Lower leg skin (tissue), 4 donors: Measurements from ENCODE around the gene ITGB8. TPM values are rescaled to one million over a fixed set of nuclear protein-coding genes. Genes with fewer than 3 reads are reported as not detected.

Source experiments
- DNase-seq, 2 donors: peaks; one replicate each; pipeline ENCODE4 v3.0.0-alpha.2; 2019; ENCODE audit warnings: low spot score in 2 of 2
- H3K4me3 ChIP-seq: fragments of 200-600 bp; sonication (generic); 2 replicates; pipeline ENCODE4 v1.5.1; 2017; ENCODE audit warnings: mild to moderate bottlenecking, low read depth; ENCODE audit not compliant: poor library complexity, severe bottlenecking
- POLR2A ChIP-seq, 2 donors: fragments of 450-650 bp; IDR thresholded peaks; one replicate each; pipeline ENCODE4 v1.6.1; 2016 to 2017; ENCODE audit warnings: antibody characterized with exemption in 2 of 2, mild to moderate bottlenecking in 1 of 2, moderate library complexity in 1 of 2
- WGBS, 2 donors: methylation state at CpG; one replicate each; pipeline ENCODE4 v1.1.5; 2018; 5-methylcytosine and 5-hydroxymethylcytosine counted together
- intact Hi-C: fragments of 100-400 bp; cut with DNase I; formaldehyde crosslinking; loops from one replicate; pipeline ENCODE4 v1.15.0; 2023; ENCODE audit warnings: low total_unique reads
- total RNA-seq, 4 donors: library from RNA; depleted of rRNA; stranded (reverse); fragments of >200 nt; gene quantifications; one replicate each; pipeline ENCODE4 v1.1.0, GENCODE V29; 2016
- TF ChIP-seq, protein P1 (sequence below), 3 donors: fragments of 450-650 bp; IDR thresholded peaks; one replicate each; pipeline ENCODE4 v1.5.1; 2016; ENCODE audit warnings: antibody characterized with exemption in 3 of 3, mild to moderate bottlenecking in 3 of 3, moderate library complexity in 2 of 3

The ITGB8 gene
- total RNA-seq, 4 donors from 2014 or later = 25.0 to 66.1 (median 48.9) TPM

DNA sequence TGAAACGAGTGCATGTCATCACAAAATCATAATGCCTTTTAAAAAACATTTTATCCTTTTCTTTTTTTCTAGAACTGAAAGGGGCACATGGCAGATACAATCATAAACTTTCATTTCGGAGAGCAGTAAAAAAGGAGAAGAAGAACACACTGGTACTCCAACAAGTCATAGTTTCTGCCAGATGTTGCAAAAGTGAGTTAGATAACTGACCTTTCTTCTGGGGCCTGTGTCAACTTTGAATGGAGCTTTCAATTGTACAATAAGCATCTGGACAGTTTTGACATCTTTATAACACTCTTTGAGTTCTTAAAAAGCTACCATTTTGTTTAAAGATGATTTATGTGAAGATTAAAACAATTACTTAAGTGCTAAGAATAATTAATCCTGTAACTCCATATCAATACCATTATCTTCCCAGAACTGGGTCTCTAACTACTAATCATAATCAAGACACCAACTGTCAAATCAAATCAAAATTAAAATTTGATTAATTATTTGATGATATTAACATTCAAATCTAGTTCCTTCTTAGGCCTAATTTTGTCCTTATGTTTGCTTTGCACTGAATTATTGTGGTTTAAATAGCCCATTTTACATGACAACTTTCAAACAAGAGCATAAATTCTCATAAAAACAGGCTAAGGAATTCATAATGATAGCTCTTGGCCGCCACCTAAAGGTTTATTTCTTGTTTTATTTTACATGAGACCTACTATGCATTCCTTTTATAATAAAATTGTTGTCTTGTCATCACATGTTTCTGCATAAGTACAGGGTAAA lies 19.5 kb upstream of the ITGB8 start:
- DNase-seq = no peak
- intact Hi-C loops = loop anchor here (10.0 kb wide), 1 partner anchor 566 kb away; no protein-coding TSS in a partner anchor
- no peak overlapping the region for H3K4me3 ChIP-seq
- no peak for TF ChIP-seq POLR2A (IDR thresholded peaks at IDR 0.05)
- TF ChIP-seq, protein P1, sequence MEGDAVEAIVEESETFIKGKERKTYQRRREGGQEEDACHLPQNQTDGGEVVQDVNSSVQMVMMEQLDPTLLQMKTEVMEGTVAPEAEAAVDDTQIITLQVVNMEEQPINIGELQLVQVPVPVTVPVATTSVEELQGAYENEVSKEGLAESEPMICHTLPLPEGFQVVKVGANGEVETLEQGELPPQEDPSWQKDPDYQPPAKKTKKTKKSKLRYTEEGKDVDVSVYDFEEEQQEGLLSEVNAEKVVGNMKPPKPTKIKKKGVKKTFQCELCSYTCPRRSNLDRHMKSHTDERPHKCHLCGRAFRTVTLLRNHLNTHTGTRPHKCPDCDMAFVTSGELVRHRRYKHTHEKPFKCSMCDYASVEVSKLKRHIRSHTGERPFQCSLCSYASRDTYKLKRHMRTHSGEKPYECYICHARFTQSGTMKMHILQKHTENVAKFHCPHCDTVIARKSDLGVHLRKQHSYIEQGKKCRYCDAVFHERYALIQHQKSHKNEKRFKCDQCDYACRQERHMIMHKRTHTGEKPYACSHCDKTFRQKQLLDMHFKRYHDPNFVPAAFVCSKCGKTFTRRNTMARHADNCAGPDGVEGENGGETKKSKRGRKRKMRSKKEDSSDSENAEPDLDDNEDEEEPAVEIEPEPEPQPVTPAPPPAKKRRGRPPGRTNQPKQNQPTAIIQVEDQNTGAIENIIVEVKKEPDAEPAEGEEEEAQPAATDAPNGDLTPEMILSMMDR (IDR thresholded peaks at IDR 0.05) = no peak
- 59 to 61% methylated on average over 3 of the region's 3 CpGs for WGBS, 2 donors

DNA sequence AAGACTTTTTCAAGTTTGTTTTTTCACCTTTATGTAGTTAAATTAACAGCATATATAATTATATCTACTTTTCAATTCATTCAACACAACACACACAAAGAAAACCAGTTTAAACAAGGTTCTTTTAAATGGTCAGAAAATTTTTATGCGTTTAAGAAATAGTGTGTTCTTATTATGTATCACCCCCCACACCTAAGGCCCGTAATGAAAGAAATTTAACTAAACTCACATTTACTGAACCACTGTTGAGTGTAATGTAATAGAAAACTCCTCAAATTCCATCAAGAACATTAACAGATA lies 19.0 kb upstream of the ITGB8 start:
- no peak for TF ChIP-seq POLR2A (IDR thresholded peaks at IDR 0.05)
- TF ChIP-seq, protein P1 (IDR thresholded peaks at IDR 0.05) = no peak
- no peak overlapping the region for H3K4me3 ChIP-seq
- intact Hi-C loops = loop anchor here (10.0 kb wide), 1 partner anchor 567 kb away; no protein-coding TSS in a partner anchor
- 92 to 98% methylated on average over 2 of the region's 2 CpGs for WGBS, 2 donors
- no peak for DNase-seq

- intact Hi-C loops = loop anchor here (10.0 kb wide), 1 partner anchor 568 kb away; no protein-coding TSS in a partner anchor
- TF ChIP-seq POLR2A (IDR thresholded peaks at IDR 0.05) = no peak
- TF ChIP-seq, protein P1 (IDR thresholded peaks at IDR 0.05) = no peak
- DNase-seq = no peak
- WGBS, 2 donors = 70 to 85% methylated on average over 2 of the region's 2 CpGs
- no peak overlapping the region for H3K4me3 ChIP-seq
Measured at GRCh38 chr7:20312562-20312961, 18.1 kb upstream of the ITGB8 start.

DNA sequence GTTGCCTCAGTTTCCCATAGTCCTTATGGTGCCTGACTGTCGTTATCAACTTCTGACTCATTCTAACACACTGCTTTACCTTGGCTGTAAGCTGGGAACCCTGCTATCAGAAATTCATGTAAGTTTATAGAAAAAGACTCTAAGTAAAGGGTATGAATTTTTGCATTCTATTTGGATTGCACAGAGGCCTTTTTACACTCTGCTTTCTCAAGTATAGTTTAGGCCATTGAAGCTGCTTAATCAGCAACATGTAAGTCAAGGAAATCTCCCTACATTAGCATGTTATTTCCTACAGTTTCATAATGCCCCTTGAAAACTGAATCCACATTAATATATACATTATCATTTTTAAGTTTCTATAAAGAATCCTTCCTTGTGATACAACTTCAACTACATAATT lies 17.1 kb upstream of the ITGB8 start:
- DNase-seq = no peak
- intact Hi-C loops = loop anchor here (10.0 kb wide), 1 partner anchor 569 kb away; no protein-coding TSS in a partner anchor
- TF ChIP-seq, protein P1 (IDR thresholded peaks at IDR 0.05) = no peak
- TF ChIP-seq POLR2A (IDR thresholded peaks at IDR 0.05) = no peak
- 93 to 97% methylated on average over 1 of the region's 1 CpG for WGBS, 2 donors
- no peak overlapping the region for H3K4me3 ChIP-seq

DNA sequence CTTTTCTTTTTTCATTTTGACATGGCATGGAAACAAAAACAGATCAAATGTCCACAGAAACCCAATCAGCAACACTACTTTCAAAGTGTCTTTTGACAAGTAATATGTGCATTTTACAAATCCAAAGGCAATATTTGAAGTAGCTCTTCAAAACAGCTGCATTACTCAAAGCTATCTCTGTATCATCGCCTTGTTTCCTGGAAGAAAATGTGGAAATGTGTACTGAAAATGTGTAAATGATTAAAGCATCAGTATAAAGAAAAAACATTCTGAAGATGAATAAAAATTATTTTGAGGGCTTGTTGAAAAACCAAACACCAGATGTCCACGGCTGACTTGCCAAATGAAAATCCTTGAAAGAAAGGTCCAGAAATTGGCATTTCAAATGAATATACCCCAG lies 16.5 kb upstream of the ITGB8 start:
- no peak overlapping the region for H3K4me3 ChIP-seq
- WGBS, 2 donors = 56 to 69% methylated on average over 2 of the region's 2 CpGs
- intact Hi-C loops = loop anchor here (10.0 kb wide), 1 partner anchor 569 kb away; no protein-coding TSS in a partner anchor
- DNase-seq = no peak
- TF ChIP-seq, protein P1 (IDR thresholded peaks at IDR 0.05) = no peak
- no peak for TF ChIP-seq POLR2A (IDR thresholded peaks at IDR 0.05)
